Neuronal stem cell (in vitro differentiated cells): ENCODE results near the gene DCP1A.

Experiments used
- DNase-seq: peaks from one replicate; pipeline ENCODE4 v3.0.0-alpha.2; 2013; ENCODE audit warnings: low spot score
- H2AFZ ChIP-seq: one replicate; pipeline ENCODE4 v1.6.1; 2013; ENCODE audit warnings: mild to moderate bottlenecking, low read length, inconsistent platforms
- H2AK5ac ChIP-seq: 2 replicates; pipeline ENCODE4 v1.6.1; 2013; ENCODE audit warnings: low read depth, mild to moderate bottlenecking, inconsistent platforms, low read length, moderate library complexity, mixed read lengths
- H2BK120ac ChIP-seq: 2 replicates; pipeline ENCODE4 v1.6.1; 2013; ENCODE audit warnings: low read depth, mild to moderate bottlenecking, inconsistent platforms, low read length, moderate library complexity, mixed read lengths
- H2BK12ac ChIP-seq: one replicate; pipeline ENCODE4 v1.6.1; 2013; ENCODE audit warnings: low read length, inconsistent platforms
- H2BK15ac ChIP-seq: 2 replicates; pipeline ENCODE4 v1.6.1; 2013; ENCODE audit warnings: mild to moderate bottlenecking, low read length, inconsistent platforms, mixed read lengths
- H2BK5ac ChIP-seq: one replicate; pipeline ENCODE4 v1.6.1; 2013; ENCODE audit warnings: inconsistent platforms, mild to moderate bottlenecking, low read length, moderate library complexity
- H3K14ac ChIP-seq: one replicate; pipeline ENCODE4 v1.6.1; 2013; ENCODE audit warnings: low read length, inconsistent platforms
- H3K18ac ChIP-seq: 2 replicates; pipeline ENCODE4 v1.6.1; 2013; ENCODE audit warnings: low read length, inconsistent platforms
- H3K23ac ChIP-seq: 2 replicates; pipeline ENCODE4 v1.6.1; 2013; ENCODE audit warnings: low read depth, mild to moderate bottlenecking, mixed read lengths, low read length, inconsistent platforms; ENCODE audit not compliant: poor library complexity
- H3K27ac ChIP-seq: replicated peaks from 3 replicates; pipeline ENCODE4 v1.5.1; 2013; ENCODE audit warnings: low read length, inconsistent platforms
- H3K27me3 ChIP-seq, 3 experiments: 2 replicates each; pipeline ENCODE4 v1.6.1; 2013; ENCODE audit warnings: low read length in 3 of 3, mild to moderate bottlenecking in 2 of 3, inconsistent platforms in 1 of 3, low read depth in 1 of 3, mixed read lengths in 1 of 3, moderate library complexity in 1 of 3; ENCODE audit not compliant: control insufficient read depth in 3 of 3, insufficient read depth in 3 of 3
- H3K36me3 ChIP-seq, 2 donors: replicated peaks in 1 of 2; 2 replicates each; pipeline ENCODE4 v1.6.1; 2013; ENCODE audit warnings: low read length in 2 of 2; ENCODE audit not compliant: control insufficient read depth in 2 of 2, insufficient read depth in 2 of 2
- H3K4ac ChIP-seq: 2 replicates; pipeline ENCODE4 v1.6.1; 2013; ENCODE audit warnings: inconsistent platforms, mild to moderate bottlenecking, low read length, moderate library complexity
- H3K4me1 ChIP-seq, 2 donors: 1 replicate in 1 of 2; 2 replicates in 1 of 2; pipeline ENCODE4 v1.6.1; 2013; ENCODE audit warnings: low read length in 2 of 2, low read depth in 1 of 2; ENCODE audit not compliant: control insufficient read depth in 2 of 2, insufficient read depth in 1 of 2
- H3K4me2 ChIP-seq: one replicate; pipeline ENCODE4 v1.6.1; 2013; ENCODE audit warnings: mild to moderate bottlenecking, low read length, inconsistent platforms; ENCODE audit not compliant: insufficient read depth, poor library complexity, severe bottlenecking
- H3K4me3 ChIP-seq, 2 donors: 2 replicates each; pipeline ENCODE4 v1.5.1; 2013; ENCODE audit warnings: low read length in 2 of 2, mild to moderate bottlenecking in 2 of 2, inconsistent platforms in 1 of 2, moderate library complexity in 1 of 2
- H3K79me1 ChIP-seq: one replicate; pipeline ENCODE4 v1.6.1; 2013; ENCODE audit warnings: low read depth, mild to moderate bottlenecking, inconsistent platforms, low read length, moderate library complexity
- H3K9ac ChIP-seq: one replicate; pipeline ENCODE4 v1.6.1; 2013; ENCODE audit warnings: mild to moderate bottlenecking, low read depth, low read length, inconsistent platforms; ENCODE audit not compliant: poor library complexity
- H3K9me3 ChIP-seq, 2 donors: replicated peaks in 1 of 2; 2 replicates each; pipeline versions ENCODE3 to v1.6.1; 2013; ENCODE audit warnings: low read length in 2 of 2, mild to moderate bottlenecking in 2 of 2, inconsistent platforms in 1 of 2, low read depth in 1 of 2, mixed read lengths in 1 of 2, moderate library complexity in 1 of 2; ENCODE audit not compliant: control insufficient read depth in 2 of 2, insufficient read depth in 1 of 2
- H4K8ac ChIP-seq: one replicate; pipeline ENCODE4 v1.6.1; 2013; ENCODE audit warnings: low read depth, mild to moderate bottlenecking, inconsistent platforms, low read length, moderate library complexity
- H4K91ac ChIP-seq: one replicate; pipeline ENCODE4 v1.6.1; 2013; ENCODE audit warnings: low read length, low read depth, mild to moderate bottlenecking, inconsistent platforms; ENCODE audit not compliant: poor library complexity
- WGBS, 2 donors: extraction: QIAGEN DNeasy Blood & Tissue Kit; methylation state at CpG; one replicate each; pipeline ENCODE4 v1.1.7; 2013; ENCODE audit warnings: missing lambda C conversion rate in 2 of 2, mixed read lengths in 1 of 2; ENCODE audit not compliant: insufficient read length in 2 of 2, insufficient replicate concordance in 1 of 2; ENCODE audit errors: extremely low coverage in 2 of 2; 5-methylcytosine and 5-hydroxymethylcytosine counted together

The DCP1A gene

GRCh38 chr3:53261712-53262111, 85.6 kb downstream of the DCP1A start:
- H3K27ac ChIP-seq: peak overlapping the region; percentile 19
- H2BK12ac ChIP-seq: peak overlapping the region; percentile 25
- H3K36me3 ChIP-seq: no peaks in the 10 kb centered on the region
- no peaks in the 10 kb centered on the region for H3K79me1 ChIP-seq
- H2BK5ac ChIP-seq: no peak overlapping the region
- no peak overlapping the region for H3K4me3 ChIP-seq
- H3K18ac ChIP-seq: peak overlapping the region; percentile 61
- H3K4me2 ChIP-seq: no peak overlapping the region
- no peak overlapping the region for H3K14ac ChIP-seq
- WGBS, 2 donors: no CpG with 5 or more reads among the region's 5 CpGs
- peaks cover 15 to 23% of the 10 kb centered on the region in 2 donors for H3K4me1 ChIP-seq
- H4K8ac ChIP-seq: no peak overlapping the region
- DNase-seq: no peak
- no peak overlapping the region for H2BK120ac ChIP-seq
- peak overlapping the region; percentile 20 for H2AK5ac ChIP-seq
- H2AFZ ChIP-seq: peak overlapping the region; percentile 71
- no peaks in the 10 kb centered on the region for H3K27me3 ChIP-seq
- H2BK15ac ChIP-seq: no peak overlapping the region
- H4K91ac ChIP-seq: no peak overlapping the region
- H3K23ac ChIP-seq: no peak overlapping the region
- no peak overlapping the region for H3K4ac ChIP-seq
- H3K9me3 ChIP-seq: no peaks in the 10 kb centered on the region
- no peak overlapping the region for H3K9ac ChIP-seq

GRCh38 chr3:53260286-53260785, 87.0 kb downstream of the DCP1A start:
- no peak overlapping the region for H2BK5ac ChIP-seq
- H3K4me1 ChIP-seq: peaks cover 15 to 23% of the 10 kb centered on the region in 2 donors
- H3K14ac ChIP-seq: no peak overlapping the region
- peak overlapping the region; percentile 9 for H3K18ac ChIP-seq
- no peak overlapping the region for H3K23ac ChIP-seq
- H2BK15ac ChIP-seq: no peak overlapping the region
- no peak overlapping the region for H4K91ac ChIP-seq
- no peaks in the 10 kb centered on the region for H3K79me1 ChIP-seq
- H2BK12ac ChIP-seq: no peak overlapping the region
- H2BK120ac ChIP-seq: no peak overlapping the region
- H3K27me3 ChIP-seq: no peaks in the 10 kb centered on the region
- no peak overlapping the region for H4K8ac ChIP-seq
- DNase-seq: no peak
- no peak overlapping the region for H3K4ac ChIP-seq
- WGBS, 2 donors: no CpG with 5 or more reads among the region's 4 CpGs
- H3K9me3 ChIP-seq: no peaks in the 10 kb centered on the region
- no peak overlapping the region for H3K9ac ChIP-seq
- H2AK5ac ChIP-seq: no peak overlapping the region
- H2AFZ ChIP-seq: no peak overlapping the region
- no peaks in the 10 kb centered on the region for H3K36me3 ChIP-seq
- H3K27ac ChIP-seq: no peak overlapping the region
- no peak overlapping the region for H3K4me3 ChIP-seq
- H3K4me2 ChIP-seq: no peak overlapping the region

- H3K9me3 ChIP-seq: no peaks in the 10 kb centered on the region
- no peak overlapping the region for H3K4me3 ChIP-seq
- H3K14ac ChIP-seq: no peak overlapping the region
- no peak overlapping the region for H3K23ac ChIP-seq
- no peaks in the 10 kb centered on the region for H3K79me1 ChIP-seq
- no CpG with 5 or more reads among the region's 9 CpGs for WGBS, 2 donors
- H2AFZ ChIP-seq: peak overlapping the region; percentile 79
- H3K4me2 ChIP-seq: no peak overlapping the region
- H3K27ac ChIP-seq: no peak overlapping the region
- no peak overlapping the region for H4K8ac ChIP-seq
- H4K91ac ChIP-seq: no peak overlapping the region
- peak overlapping the region; percentile 59 for H2AK5ac ChIP-seq
- H3K18ac ChIP-seq: peak overlapping the region; percentile 79
- no peak overlapping the region for H3K4ac ChIP-seq
- peaks cover 15 to 23% of the 10 kb centered on the region in 2 donors for H3K4me1 ChIP-seq
- peak overlapping the region; percentile 30 for H2BK12ac ChIP-seq
- peaks cover 0 to under 1% of the 10 kb centered on the region in 2 donors for H3K36me3 ChIP-seq
- no peaks in the 10 kb centered on the region for H3K27me3 ChIP-seq
- no peak for DNase-seq
- H2BK5ac ChIP-seq: no peak overlapping the region
- H2BK15ac ChIP-seq: peak overlapping the region; percentile 97
- H2BK120ac ChIP-seq: peak overlapping the region; percentile 17
- no peak overlapping the region for H3K9ac ChIP-seq
These were observed 87.7 kb downstream of the DCP1A start for GRCh38 chr3:53259427-53260259.

DNA sequence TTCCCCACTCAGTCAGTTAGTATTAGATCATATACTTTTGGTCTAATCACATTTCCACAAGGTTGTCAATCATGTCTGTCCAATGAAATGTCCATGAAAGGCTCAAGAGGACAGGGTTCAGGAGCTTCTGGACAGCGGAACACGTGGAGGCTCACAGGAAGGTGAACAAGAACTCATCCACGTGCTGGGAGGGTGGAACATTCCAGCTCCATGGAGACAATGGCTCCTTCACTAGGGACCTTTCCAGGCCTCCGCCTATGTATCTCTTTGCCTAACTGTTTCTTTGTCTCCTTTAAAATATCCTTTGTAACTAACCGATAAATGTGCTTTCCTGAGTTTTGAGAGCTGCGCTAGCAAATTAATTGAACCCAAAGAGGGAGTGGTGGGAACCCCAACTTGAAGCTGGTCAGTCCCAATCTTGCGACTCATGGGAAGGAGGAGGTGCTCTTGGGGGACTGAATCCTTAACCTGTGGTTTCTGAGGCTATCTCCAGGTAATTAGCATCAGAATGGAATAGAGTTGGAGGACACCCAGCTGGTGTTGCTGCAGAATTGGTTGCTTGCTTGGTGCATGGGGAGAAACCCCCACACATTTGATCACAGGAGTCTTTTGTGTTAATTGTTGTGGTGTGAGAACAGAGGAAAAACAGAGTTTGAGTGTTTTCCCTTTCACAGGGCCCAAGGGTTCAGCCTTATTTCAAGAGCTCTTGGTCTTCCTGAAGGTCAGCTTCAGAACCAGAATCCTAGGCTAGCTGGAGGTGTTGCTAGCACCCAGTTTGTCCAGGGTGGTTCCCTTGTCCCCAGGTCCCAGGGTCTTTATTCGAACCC, 88.5 kb downstream of the DCP1A start:
- Histone ChIP-seq H3K23ac (no peak overlapping the region), H2BK15ac (peak overlapping the region; percentile 97)

More for the DNA sequence above, 88.5 kb downstream of the DCP1A start:
- peaks cover 2 to 9% of the 10 kb centered on the region in 2 donors for H3K36me3 ChIP-seq
- peak overlapping the region; percentile 30 for H2BK12ac ChIP-seq
- DNase-seq: no peak
- H3K4me2 ChIP-seq: no peak overlapping the region
- no peak overlapping the region for H3K4me3 ChIP-seq
- no peak overlapping the region for H4K8ac ChIP-seq
- peak overlapping the region; percentile 79 for H2AFZ ChIP-seq
- no CpG with 5 or more reads among the region's 8 CpGs for WGBS, 2 donors
- H3K9ac ChIP-seq: no peak overlapping the region
- no peak overlapping the region for H3K4ac ChIP-seq
- H3K9me3 ChIP-seq: no peaks in the 10 kb centered on the region
- peaks cover 2% of the 10 kb centered on the region for H3K79me1 ChIP-seq
- no peak overlapping the region for H3K27ac ChIP-seq
- H3K14ac ChIP-seq: no peak overlapping the region
- no peak overlapping the region for H4K91ac ChIP-seq
- H3K27me3 ChIP-seq: no peaks in the 10 kb centered on the region
- H2AK5ac ChIP-seq: peak overlapping the region; percentile 59
- no peak overlapping the region for H2BK5ac ChIP-seq
- peaks cover 23 to 28% of the 10 kb centered on the region in 2 donors for H3K4me1 ChIP-seq
- H2BK120ac ChIP-seq: peak overlapping the region; percentile 35
- peak overlapping the region; percentile 68 for H3K18ac ChIP-seq
